Endothelial cell of umbilical vein (primary cell): ENCODE data around the gene AIDA. TPM values are rescaled to one million over a fixed set of nuclear protein-coding genes. Genes with fewer than 3 reads are reported as not detected.
A peak's percentile ranks its signal among the peaks of the same experiment; 100 is the strongest.
"Not testable (repeated sequence)": the region's sequence is repeated elsewhere in the genome, so short reads cannot be mapped to it uniquely, and the experiment has no call there.

Experiments used
- BruUV-seq: library from RNA; stranded (reverse); fragments of 400-500 nt; replicated peaks from 2 replicates; lab custom pipeline; 2021; lab: Mats Ljungman, UMichigan
- CTCF ChIA-PET: fragments of 300-600, 350-600 bp; sonication (Branson Sonifier 250); formaldehyde crosslinking; loops from one replicate; lab custom pipeline; 2021; ENCODE audit warnings: antibody characterized with exemption, inconsistent platforms; lab: Charles Lee
- POLR2A ChIA-PET: fragments of 300-600, 350-600 bp; sonication (Branson Sonifier 250); formaldehyde crosslinking; loops from one replicate; lab custom pipeline; 2021; ENCODE audit warnings: antibody characterized with exemption, inconsistent platforms; lab: Charles Lee
- DNase-seq: peaks from one replicate; pipeline ENCODE4 v3.0.0-alpha.2; 2011; ENCODE audit warnings: low read depth, low spot score
- FAIRE-seq: peaks from 2 replicates; lab custom pipeline; 2011; peaks lifted over from hg19 to GRCh38; lab: Jason Lieb, UNC
- H2AFZ ChIP-seq: 2 replicates; pipeline ENCODE4 v1.6.0; 2012; ENCODE audit warnings: low read depth, low read length, control low read depth, inconsistent platforms
- H3K27ac ChIP-seq: 2 replicates; pipeline ENCODE4 v1.5.1; 2011; ENCODE audit warnings: low read depth, mild to moderate bottlenecking, control low read depth, low read length, moderate library complexity; ENCODE audit not compliant: insufficient read depth
- H3K27me3 ChIP-seq, 2 experiments: 2 replicates each; pipeline versions ENCODE4 v1.6.0 to v1.6.1; 2011; ENCODE audit warnings: low read length in 2 of 2, mixed read lengths in 1 of 2; ENCODE audit not compliant: control insufficient read depth in 2 of 2, insufficient read depth in 2 of 2
- H3K36me3 ChIP-seq, 2 experiments: 2 replicates in 1 of 2; 3 replicates in 1 of 2; pipeline ENCODE4 v1.5.1; 2011; ENCODE audit warnings: low read length in 2 of 2, mild to moderate bottlenecking in 1 of 2, moderate library complexity in 1 of 2; ENCODE audit not compliant: control insufficient read depth in 2 of 2, insufficient read depth in 2 of 2; ENCODE audit errors: extremely low read depth in 1 of 2
- H3K4me1 ChIP-seq: 3 replicates; pipeline ENCODE4 v1.5.1; 2011; ENCODE audit warnings: mild to moderate bottlenecking, low read length; ENCODE audit not compliant: control insufficient read depth, insufficient read depth; ENCODE audit errors: extremely low read depth
- H3K4me2 ChIP-seq: 2 replicates; pipeline ENCODE4 v1.6.1; 2011; ENCODE audit warnings: low read length, control low read depth, mixed read lengths; ENCODE audit not compliant: insufficient read depth
- H3K4me3 ChIP-seq, 3 experiments: fragments of 200-600 bp in 1 of 3; sonication (generic), shearing (Covaris generic) in 1 of 3; replicated peaks in 1 of 3; 2 replicates each; pipeline ENCODE4 v1.5.1; 2011 to 2016; ENCODE audit warnings: control low read depth in 3 of 3, low read length in 3 of 3, mild to moderate bottlenecking in 2 of 3, inconsistent platforms in 1 of 3, low read depth in 1 of 3, moderate library complexity in 1 of 3; ENCODE audit not compliant: insufficient read depth in 1 of 3
- H3K79me2 ChIP-seq: 2 replicates; pipeline ENCODE4 v1.6.0; 2012; ENCODE audit warnings: low read length, inconsistent platforms; ENCODE audit not compliant: control insufficient read depth, insufficient read depth
- H3K9ac ChIP-seq: replicated peaks from 2 replicates; pipeline ENCODE3; 2011; ENCODE audit warnings: low read length, control low read depth; ENCODE audit not compliant: insufficient read depth; ENCODE audit errors: extremely low read depth
- H3K9me1 ChIP-seq: replicated peaks from 3 replicates; pipeline ENCODE4 v1.6.0; 2011; ENCODE audit warnings: mild to moderate bottlenecking, low read length; ENCODE audit not compliant: control insufficient read depth, insufficient read depth; ENCODE audit errors: extremely low read depth
- H3K9me3 ChIP-seq: replicated peaks from 2 replicates; pipeline ENCODE4 v1.5.1; 2012; ENCODE audit warnings: low read length, inconsistent platforms; ENCODE audit not compliant: control insufficient read depth, insufficient read depth
- H4K20me1 ChIP-seq: replicated peaks from 2 replicates; pipeline ENCODE3; 2011; ENCODE audit warnings: mild to moderate bottlenecking, low read length; ENCODE audit not compliant: control insufficient read depth, insufficient read depth; ENCODE audit errors: extremely low read depth
- CTCF ChIP-seq, 2 donors: IDR thresholded peaks; 1 replicate in 1 of 2; 2 replicates in 1 of 2; pipeline ENCODE4 v1.5.1; 2011; ENCODE audit warnings: low read length in 2 of 2, mild to moderate bottlenecking in 2 of 2, moderate library complexity in 2 of 2, control low read depth in 1 of 2, inconsistent platforms in 1 of 2, low read depth in 1 of 2; ENCODE audit not compliant: insufficient read depth in 1 of 2; ENCODE audit errors: extremely low read depth in 1 of 2
- EZH2 ChIP-seq: IDR thresholded peaks from 2 replicates; pipeline ENCODE4 v1.6.1; 2012; ENCODE audit warnings: borderline replicate concordance, low read depth, mild to moderate bottlenecking, moderate library complexity, low read length, inconsistent platforms; ENCODE audit not compliant: severe bottlenecking
- FOS ChIP-seq: IDR thresholded peaks from 2 replicates; pipeline ENCODE4 v1.6.1; 2011; ENCODE audit warnings: mild to moderate bottlenecking, low read length, moderate library complexity, borderline replicate concordance; ENCODE audit not compliant: insufficient read depth
- GATA2 ChIP-seq: IDR thresholded peaks from 2 replicates; pipeline ENCODE4 v1.7.0; 2011; ENCODE audit warnings: low read depth, mild to moderate bottlenecking, moderate library complexity, mixed read lengths, low read length; ENCODE audit not compliant: insufficient read length, insufficient read depth
- JUN ChIP-seq: IDR thresholded peaks from 2 replicates; pipeline ENCODE4 v1.6.1; 2011; ENCODE audit warnings: borderline replicate concordance, low read depth; ENCODE audit not compliant: insufficient read length, insufficient read depth
- MAX ChIP-seq: IDR thresholded peaks from 2 replicates; pipeline ENCODE4 v1.6.1; 2011; ENCODE audit not compliant: insufficient read depth, insufficient read length
- MYC ChIP-seq: IDR thresholded peaks from one replicate; pipeline ENCODE4 v1.6.1; 2011; ENCODE audit warnings: mild to moderate bottlenecking, low read depth, low read length
- POLR2A ChIP-seq: IDR thresholded peaks from 2 replicates; pipeline ENCODE4 v1.6.1; 2012; ENCODE audit warnings: low read depth, mild to moderate bottlenecking, control low read depth, low read length
- POLR2AphosphoS5 ChIP-seq: IDR thresholded peaks from 2 replicates; pipeline ENCODE4 v1.6.1; 2012; ENCODE audit warnings: low read depth, mild to moderate bottlenecking, control low read depth, low read length, moderate library complexity; ENCODE audit not compliant: insufficient read depth
- dilution Hi-C: fragments of 300-500 bp; cut with MboI; formaldehyde crosslinking; loops from one replicate; pipeline ENCODE4 v1.15.0; 2019; ENCODE audit warnings: low sequenced_read_pairs; ENCODE audit not compliant: extremely low pct_ligation_motif_present
- intact Hi-C: fragments of 100-400 bp; cut with micrococcal nuclease; formaldehyde crosslinking; loops from one replicate; pipeline ENCODE4 v1.10.0; 2022
- polyA plus RNA-seq, 4 experiments: library from polyadenylated mRNA; depleted of rRNA in 3 of 4; stranded (reverse) in 3 of 4; unstranded in 1 of 4; fragments of >200 nt; gene quantifications; 2 replicates each; pipeline versions ENCODE4 v1.2.1 to v1.2.3, GENCODE V29; 2011 to 2012; ENCODE audit warnings: missing spikeins in 1 of 4
- total RNA-seq: library from RNA; stranded (reverse); gene quantifications from 2 replicates; pipeline ENCODE4 v1.2.3, GENCODE V29; 2021

Gene AIDA
- total and polyA plus RNA-seq, 2 donors (not counting 3 experiments of a cell fraction or from before 2014, with no cell fraction given): 32.8 to 75.4 TPM

- POLR2A ChIA-PET: no interaction called here
- CTCF ChIA-PET: interaction anchor here (0.8 to 3.1 kb wide), 6 partner anchors 11 to 384 kb away, joined by 3 to 15 read pairs (median 7); no protein-coding TSS in a partner anchor
- Histone ChIP-seq H3K4me3 (no peak overlapping the region), H3K27me3 (peaks cover 2 to 4% of the 10 kb centered on the region in 2 experiments), H3K4me2 (no peak overlapping the region), H3K9ac (no peak overlapping the region), H3K4me1 (no peaks in the 10 kb centered on the region), H3K36me3 (no peaks in the 10 kb centered on the region), H2AFZ (no peak overlapping the region), H3K27ac (no peak overlapping the region), H3K9me1 (no peaks in the 10 kb centered on the region), H3K79me2 (no peaks in the 10 kb centered on the region), H3K9me3 (no peaks in the 10 kb centered on the region), H4K20me1 (no peaks in the 10 kb centered on the region)
- dilution Hi-C loops: no loop called here
- TF ChIP-seq EZH2: no peak
- no peak for TF ChIP-seq POLR2AphosphoS5
- no peak for TF ChIP-seq CTCF (IDR thresholded peaks at IDR 0.05; ENCODE audit: extremely low read depth in 1 of 2, insufficient read depth in 1 of 2, low read depth in 1 of 2, low read length in 2 of 2)
- TF ChIP-seq FOS: no peak
- no peak for TF ChIP-seq POLR2A
- no peak for TF ChIP-seq MAX
- no peak for TF ChIP-seq GATA2
- no peak for TF ChIP-seq MYC
- no peak for TF ChIP-seq JUN
- peak; percentile 6 for DNase-seq
- peak; percentile 21 for FAIRE-seq
- no TSS peak for BruUV-seq
- intact Hi-C loops: no loop called here
Observed at GRCh38 chr1:222749927-222750326, 37.6 kb upstream of the AIDA start.

GRCh38 chr1:222741630-222742457 lies 29.6 kb upstream of the AIDA start:
- H3K9me3 ChIP-seq, H3K36me3 ChIP-seq, H3K9ac ChIP-seq, H3K4me2 ChIP-seq, DNase-seq, H3K79me2 ChIP-seq, intact Hi-C loops, H3K4me3 ChIP-seq, H2AFZ ChIP-seq, H3K4me1 ChIP-seq, H3K27me3 ChIP-seq, dilution Hi-C loops, H3K27ac ChIP-seq, BruUV-seq, POLR2A ChIA-PET, H4K20me1 ChIP-seq, H3K9me1 ChIP-seq: not testable (repeated sequence)
- peak; percentile 24 for FAIRE-seq
- CTCF ChIA-PET: interaction anchor here (0.7 kb wide), 1 partner anchor 382 kb away, joined by 3 read pairs; no protein-coding TSS in a partner anchor
